Measurements from ENCODE around the gene ADRA2A. TPM values are rescaled to one million over a fixed set of nuclear protein-coding genes. Genes with fewer than 3 reads are reported as not detected.

ADRA2A gene
- polyA plus RNA-seq, 3 donors = not detected

GRCh38 chr10:111109501-111110242 lies 32.8 kb downstream of the ADRA2A start:
- DNase-seq = no peak
- Histone ChIP-seq H2AFZ (ENCODE audit: insufficient read depth, low read depth, low read length, poor library complexity, severe bottlenecking) (no peak overlapping the region), H3K9ac (ENCODE audit: insufficient read depth, low read length, poor library complexity, severe bottlenecking) (no peak overlapping the region), H3K4me3 (replicated peaks in 1 of 3; ENCODE audit: low read depth in 2 of 3, low read length in 3 of 3) (no peak overlapping the region), H3K4me1 (ENCODE audit: control insufficient read depth in 1 of 2, insufficient read depth in 2 of 2, low read length in 2 of 2) (no peaks in the 10 kb centered on the region), H3K9me3 (replicated peaks in 1 of 2; ENCODE audit: control insufficient read depth in 1 of 2, insufficient read depth in 1 of 2, low read length in 2 of 2) (no peaks in the 10 kb centered on the region), H3K4me2 (replicated peaks; ENCODE audit: extremely low read depth, low read length, poor library complexity, severe bottlenecking) (no peak overlapping the region), H3K36me3 (replicated peaks in 1 of 2; ENCODE audit: control insufficient read depth in 1 of 2, insufficient read depth in 2 of 2, low read length in 2 of 2) (no peaks in the 10 kb centered on the region), H3K79me2 (ENCODE audit: insufficient read depth, low read length) (no peaks in the 10 kb centered on the region), H4K20me1 (ENCODE audit: insufficient read depth, low read length) (no peaks in the 10 kb centered on the region), H3K27ac (ENCODE audit: low read depth in 1 of 2, low read length in 2 of 2) (no peak overlapping the region), H3K27me3 (ENCODE audit: control insufficient read depth in 2 of 2, insufficient read depth in 2 of 2, low read length in 2 of 2) (no peaks in the 10 kb centered on the region)
- no peak for TF ChIP-seq CTCF (IDR thresholded peaks at IDR 0.05)
- Mint-ChIP-seq H3K27ac (no peak overlapping the region), H3K4me3 (no peak overlapping the region), H3K36me3 (no peaks in the 10 kb centered on the region), H3K27me3 (ENCODE audit: low read depth in 3 of 3) (peaks cover 2 to 4% (median 3%) of the 10 kb centered on the region in 3 donors), H3K4me1 (peaks cover 8% of the 10 kb centered on the region), H3K9me3 (peaks cover 0 to 3% (median 0%) of the 10 kb centered on the region in 7 donors)
- WGBS (ENCODE audit: insufficient coverage) = no CpG with 5 or more reads among the region's 8 CpGs
- intact Hi-C loops (cut with micrococcal nuclease) = no loop called here

- peaks cover 1 to 2% (median 1%) of the 10 kb centered on the region in 3 donors for H3K27me3 Mint-ChIP-seq (ENCODE audit: low read depth in 3 of 3)
- no peaks in the 10 kb centered on the region for H3K9me3 ChIP-seq (replicated peaks in 1 of 2; ENCODE audit: control insufficient read depth in 1 of 2, insufficient read depth in 1 of 2, low read length in 2 of 2)
- H3K4me1 Mint-ChIP-seq = peaks cover 9% of the 10 kb centered on the region
- no peaks in the 10 kb centered on the region for H3K4me1 ChIP-seq (ENCODE audit: control insufficient read depth in 1 of 2, insufficient read depth in 2 of 2, low read length in 2 of 2)
- no peak overlapping the region for H3K4me2 ChIP-seq (replicated peaks; ENCODE audit: extremely low read depth, low read length, poor library complexity, severe bottlenecking)
- H3K9me3 Mint-ChIP-seq = peaks cover 0 to 3% (median 0%) of the 10 kb centered on the region in 7 donors
- TF ChIP-seq CTCF (IDR thresholded peaks at IDR 0.05) = no peak
- no CpG with 5 or more reads among the region's 3 CpGs for WGBS (ENCODE audit: insufficient coverage)
- H3K27ac Mint-ChIP-seq = no peak overlapping the region
- no peak overlapping the region for H2AFZ ChIP-seq (ENCODE audit: insufficient read depth, low read depth, low read length, poor library complexity, severe bottlenecking)
- no peak overlapping the region for H3K9ac ChIP-seq (ENCODE audit: insufficient read depth, low read length, poor library complexity, severe bottlenecking)
- H3K79me2 ChIP-seq (ENCODE audit: insufficient read depth, low read length) = no peaks in the 10 kb centered on the region
- no peak for DNase-seq
- H3K27me3 ChIP-seq (ENCODE audit: control insufficient read depth in 2 of 2, insufficient read depth in 2 of 2, low read length in 2 of 2) = no peaks in the 10 kb centered on the region
- H4K20me1 ChIP-seq (ENCODE audit: insufficient read depth, low read length) = no peaks in the 10 kb centered on the region
- H3K36me3 ChIP-seq (replicated peaks in 1 of 2; ENCODE audit: control insufficient read depth in 1 of 2, insufficient read depth in 2 of 2, low read length in 2 of 2) = no peaks in the 10 kb centered on the region
- intact Hi-C loops (cut with micrococcal nuclease) = no loop called here
- H3K4me3 Mint-ChIP-seq = no peak overlapping the region
- H3K36me3 Mint-ChIP-seq = no peaks in the 10 kb centered on the region
- no peak overlapping the region for H3K27ac ChIP-seq (ENCODE audit: low read depth in 1 of 2, low read length in 2 of 2)
- no peak overlapping the region for H3K4me3 ChIP-seq (replicated peaks in 1 of 3; ENCODE audit: low read depth in 2 of 3, low read length in 3 of 3)
Observed at GRCh38 chr10:111110771-111111170, 33.9 kb downstream of the ADRA2A start.
